Measurements from ENCODE around the gene SLC22A23. TPM values are rescaled to one million over a fixed set of nuclear protein-coding genes. Genes with fewer than 3 reads are reported as not detected.

Gene SLC22A23
- total and polyA plus RNA-seq, 2 experiments from 2014 or later: 6.1 to 38.3 TPM

GRCh38 chr6:3221578-3221977 lies 235.3 kb downstream of the SLC22A23 start:
- H3K27me3 Mint-ChIP-seq (ENCODE audit: insufficient read depth, low read depth, poor library complexity): peaks cover 8% of the 10 kb centered on the region
- Histone ChIP-seq H3K27me3 (ENCODE audit: insufficient read depth) (no peaks in the 10 kb centered on the region), H3K4me3 (no peak overlapping the region), H3K4me1 (ENCODE audit: insufficient read depth) (peaks cover 11% of the 10 kb centered on the region), H4K20me1 (replicated peaks; ENCODE audit: insufficient read depth) (peaks cover 19% of the 10 kb centered on the region), H3K27ac (ENCODE audit: low read depth) (no peak overlapping the region), H3K79me2 (replicated peaks; ENCODE audit: insufficient read depth) (peaks cover 11% of the 10 kb centered on the region), H3K36me3 (ENCODE audit: insufficient read depth) (peaks cover 6% of the 10 kb centered on the region), H3K9me2 (ENCODE audit: insufficient read depth) (no peaks in the 10 kb centered on the region), H2AFZ (no peak overlapping the region), H3K4me2 (no peak overlapping the region), H3F3A (replicated peaks; ENCODE audit: low read depth) (peaks cover 16% of the 10 kb centered on the region)
- no peak overlapping the region for H3K4me3 Mint-ChIP-seq
- H3K9me3 Mint-ChIP-seq: peaks cover 6% of the 10 kb centered on the region; the same call in 1 of the 3 replicates
- ATAC-seq: no peak
- peaks cover 27% of the 10 kb centered on the region for H3K4me1 Mint-ChIP-seq
- no peak for DNase-seq (ENCODE audit: low spot score)
- H3K36me3 Mint-ChIP-seq (ENCODE audit: low read depth): peaks cover 29% of the 10 kb centered on the region
- TF ChIP-seq ZNF331 (CRISPR knock-in tag; IDR thresholded peaks at IDR 0.05; ENCODE audit: low read depth) (no peak), CREB1 (CRISPR knock-in tag; IDR thresholded peaks at IDR 0.05; ENCODE audit: low read depth) (no peak), ZNF114 (CRISPR knock-in tag; IDR thresholded peaks at IDR 0.05) (no peak), CTCF (conservative IDR thresholded peaks at IDR 0.05; ENCODE audit: low read depth in 2 of 2) (no peak), POLR2AphosphoS5 (IDR thresholded peaks at IDR 0.05; ENCODE audit: low read depth) (no peak), ETS1 (IDR thresholded peaks at IDR 0.05) (no peak), JUNB (IDR thresholded peaks at IDR 0.05; ENCODE audit: unreplicated experiment) (no peak), NANOG (IDR thresholded peaks at IDR 0.05; ENCODE audit: borderline replicate concordance) (no peak), REST (IDR thresholded peaks at IDR 0.05; ENCODE audit: unreplicated experiment) (no peak)
- H3K27ac Mint-ChIP-seq: no peak overlapping the region

GRCh38 chr6:3220366-3220765 lies 236.5 kb downstream of the SLC22A23 start:
- Histone ChIP-seq H3F3A (replicated peaks; ENCODE audit: low read depth) (peaks cover 7% of the 10 kb centered on the region; the same call in 1 of the 2 replicates), H3K4me1 (ENCODE audit: insufficient read depth) (no peaks in the 10 kb centered on the region), H4K20me1 (replicated peaks; ENCODE audit: insufficient read depth) (peaks cover 9% of the 10 kb centered on the region; the same call in 1 of the 2 replicates), H3K36me3 (ENCODE audit: insufficient read depth) (peaks cover 6% of the 10 kb centered on the region), H2AFZ (no peak overlapping the region), H3K27ac (ENCODE audit: low read depth) (no peak overlapping the region), H3K9me2 (ENCODE audit: insufficient read depth) (no peaks in the 10 kb centered on the region), H3K79me2 (replicated peaks; ENCODE audit: insufficient read depth) (no peaks in the 10 kb centered on the region), H3K27me3 (ENCODE audit: insufficient read depth) (no peaks in the 10 kb centered on the region), H3K4me2 (no peak overlapping the region), H3K4me3 (no peak overlapping the region)
- TF ChIP-seq CTCF (conservative IDR thresholded peaks at IDR 0.05; ENCODE audit: low read depth in 2 of 2): no peak
- no peak for TF ChIP-seq NANOG (IDR thresholded peaks at IDR 0.05; ENCODE audit: borderline replicate concordance)
- no peak for TF ChIP-seq ZNF114 (CRISPR knock-in tag; IDR thresholded peaks at IDR 0.05)
- H3K4me1 Mint-ChIP-seq: peaks cover 18% of the 10 kb centered on the region
- H3K27me3 Mint-ChIP-seq (ENCODE audit: insufficient read depth, low read depth, poor library complexity): peaks cover 5% of the 10 kb centered on the region
- DNase-seq (ENCODE audit: low spot score) (no peak), ATAC-seq (no peak)
- peaks cover 17% of the 10 kb centered on the region for H3K36me3 Mint-ChIP-seq (ENCODE audit: low read depth)
- H3K27ac Mint-ChIP-seq: no peak overlapping the region
- no peak overlapping the region for H3K4me3 Mint-ChIP-seq
- H3K9me3 Mint-ChIP-seq: peaks cover 6% of the 10 kb centered on the region; the same call in 1 of the 3 replicates
